ENCODE measurements around the gene ACR. TPM values are rescaled to one million over a fixed set of nuclear protein-coding genes. Genes with fewer than 3 reads are reported as not detected.

ACR gene
- total RNA-seq, 1 experiment from 2014 or later: not detected

DNA sequence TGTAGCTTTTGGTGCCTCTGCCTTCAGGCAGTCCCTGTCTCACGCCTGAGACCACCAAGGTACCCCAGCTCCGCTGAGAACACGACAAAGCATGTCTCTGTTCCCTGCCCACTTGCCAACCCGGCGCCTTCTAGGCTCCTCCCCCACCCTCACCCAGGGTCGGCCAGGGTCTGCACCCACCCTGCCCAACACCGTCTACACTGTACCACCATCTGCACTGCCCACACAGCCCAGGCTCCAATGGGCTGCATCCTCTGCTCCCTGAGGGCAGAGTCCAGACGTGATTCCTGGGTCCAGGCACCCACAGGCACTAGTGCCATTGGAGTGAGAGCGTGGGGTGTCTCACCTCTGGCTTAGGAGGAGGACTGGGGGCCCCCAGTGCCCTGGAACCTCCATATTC is 22.8 kb upstream of the ACR start:
- H3K9me3 ChIP-seq (ENCODE audit: low read depth, low read length, poor library complexity, severe bottlenecking): no peaks in the 10 kb centered on the region
- ChIA-PET POLR2A (ENCODE audit: low non-redundant PET) (no interaction called here), CTCF (interaction anchor here (0.5 kb wide), 1 partner anchor 389 kb away, joined by 3 read pairs; the partner anchor contains the start of gene DENND6B)
- BruUV-seq (replicated peaks): no TSS peak
- no peak for DNase-seq (ENCODE audit: low spot score)
- H3K4me3 ChIP-seq (ENCODE audit: low read depth, low read length, poor library complexity, severe bottlenecking): no peak overlapping the region
- H3K27ac ChIP-seq (ENCODE audit: low read depth, low read length, poor library complexity, severe bottlenecking): no peak overlapping the region
- H3K27me3 ChIP-seq (replicated peaks; ENCODE audit: insufficient read depth, low read depth, low read length, poor library complexity): peaks cover 15% of the 10 kb centered on the region
- TF ChIP-seq CTCF (conservative IDR thresholded peaks at IDR 0.05; ENCODE audit: low read depth, low read length): no peak
- TF ChIP-seq EZH2 (IDR thresholded peaks at IDR 0.05; ENCODE audit: borderline replicate concordance, low read depth, low read length, poor library complexity, severe bottlenecking): no peak
- no peaks in the 10 kb centered on the region for H3K36me3 ChIP-seq (ENCODE audit: insufficient read depth, low read length, poor library complexity, severe bottlenecking)
- no peaks in the 10 kb centered on the region for H3K4me1 ChIP-seq (ENCODE audit: insufficient read depth, low read length, poor library complexity, severe bottlenecking)
- intact Hi-C loops (cut with micrococcal nuclease; ENCODE audit: unreplicated experiment): no loop called here

DNA sequence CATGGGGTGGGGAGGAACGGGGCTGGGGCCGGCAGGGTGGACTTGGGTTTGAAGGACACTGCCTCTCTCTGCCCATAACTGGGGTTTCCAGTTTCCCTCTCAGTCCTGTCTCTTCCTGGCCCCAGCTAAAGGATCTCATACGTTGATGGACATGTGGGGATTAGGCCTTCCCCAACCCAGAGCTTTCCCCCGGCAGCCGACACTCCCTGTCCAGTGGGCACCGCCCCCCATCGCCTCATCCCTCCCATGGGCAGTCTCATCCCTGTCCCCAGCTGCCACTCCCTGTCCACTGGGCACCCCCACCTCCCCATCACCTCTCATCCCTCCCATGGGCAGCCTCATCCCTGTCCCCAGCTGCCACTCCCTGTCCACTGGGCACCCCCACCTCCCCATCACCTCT is 22.2 kb upstream of the ACR start:
- CTCF ChIA-PET: interaction anchor here (0.5 kb wide), 1 partner anchor 389 kb away, joined by 3 read pairs; the partner anchor contains the start of gene DENND6B
- Histone ChIP-seq H3K4me1 (ENCODE audit: insufficient read depth, low read length, poor library complexity, severe bottlenecking) (no peaks in the 10 kb centered on the region), H3K27me3 (replicated peaks; ENCODE audit: insufficient read depth, low read depth, low read length, poor library complexity) (peaks cover 18% of the 10 kb centered on the region), H3K36me3 (ENCODE audit: insufficient read depth, low read length, poor library complexity, severe bottlenecking) (no peaks in the 10 kb centered on the region), H3K27ac (ENCODE audit: low read depth, low read length, poor library complexity, severe bottlenecking) (no peak overlapping the region), H3K4me3 (ENCODE audit: low read depth, low read length, poor library complexity, severe bottlenecking) (no peak overlapping the region), H3K9me3 (ENCODE audit: low read depth, low read length, poor library complexity, severe bottlenecking) (no peaks in the 10 kb centered on the region)
- no peak for DNase-seq (ENCODE audit: low spot score)
- TF ChIP-seq EZH2 (IDR thresholded peaks at IDR 0.05; ENCODE audit: borderline replicate concordance, low read depth, low read length, poor library complexity, severe bottlenecking): no peak
- no peak for TF ChIP-seq CTCF (conservative IDR thresholded peaks at IDR 0.05; ENCODE audit: low read depth, low read length)
- no TSS peak for BruUV-seq (replicated peaks)
- POLR2A ChIA-PET (ENCODE audit: low non-redundant PET): no interaction called here
- intact Hi-C loops (cut with micrococcal nuclease; ENCODE audit: unreplicated experiment): no loop called here

DNA sequence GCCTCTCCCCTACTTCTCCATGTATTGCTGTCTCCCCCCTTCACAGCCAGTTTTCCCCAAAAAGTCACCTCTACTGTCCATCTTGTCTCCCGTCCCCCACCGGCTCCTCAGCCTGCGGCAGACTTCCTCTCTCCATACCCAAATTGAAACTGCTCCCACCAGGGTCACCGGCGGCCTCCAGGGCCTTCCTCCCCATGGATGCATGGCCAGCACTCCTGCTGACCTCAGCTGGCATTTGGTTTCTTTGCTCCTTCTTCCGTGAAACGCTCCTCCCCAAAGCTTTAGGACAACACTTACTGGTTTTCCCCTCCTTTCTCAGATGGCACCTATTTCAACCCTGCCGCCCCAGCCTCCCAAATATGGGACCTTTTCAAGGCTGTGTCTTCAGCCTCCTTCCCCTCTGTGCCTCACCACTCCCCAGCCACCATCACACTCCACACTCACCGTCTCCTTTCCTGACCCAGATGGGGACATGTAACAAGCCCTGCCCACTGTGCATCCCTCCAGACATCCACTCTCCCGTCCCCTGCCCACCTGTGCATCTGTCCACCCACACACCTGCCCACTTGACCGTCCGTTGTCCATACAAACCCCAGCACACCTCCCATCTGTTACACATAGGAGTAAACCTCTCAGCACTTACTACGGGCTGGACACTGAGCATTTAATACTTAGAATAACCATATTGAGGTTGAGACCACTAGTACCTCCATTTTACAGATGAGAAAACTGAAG is 21.5 kb upstream of the ACR start:
- TF ChIP-seq EZH2 (IDR thresholded peaks at IDR 0.05; ENCODE audit: borderline replicate concordance, low read depth, low read length, poor library complexity, severe bottlenecking): no peak
- TF ChIP-seq CTCF (conservative IDR thresholded peaks at IDR 0.05; ENCODE audit: low read depth, low read length): no peak
- Histone ChIP-seq H3K27me3 (replicated peaks; ENCODE audit: insufficient read depth, low read depth, low read length, poor library complexity) (peaks cover 22% of the 10 kb centered on the region), H3K9me3 (ENCODE audit: low read depth, low read length, poor library complexity, severe bottlenecking) (no peaks in the 10 kb centered on the region), H3K36me3 (ENCODE audit: insufficient read depth, low read length, poor library complexity, severe bottlenecking) (no peaks in the 10 kb centered on the region), H3K4me3 (ENCODE audit: low read depth, low read length, poor library complexity, severe bottlenecking) (no peak overlapping the region), H3K4me1 (ENCODE audit: insufficient read depth, low read length, poor library complexity, severe bottlenecking) (no peaks in the 10 kb centered on the region), H3K27ac (ENCODE audit: low read depth, low read length, poor library complexity, severe bottlenecking) (no peak overlapping the region)
- POLR2A ChIA-PET (ENCODE audit: low non-redundant PET): no interaction called here
- no peak for DNase-seq (ENCODE audit: low spot score)
- intact Hi-C loops (cut with micrococcal nuclease; ENCODE audit: unreplicated experiment): no loop called here
- BruUV-seq (replicated peaks): no TSS peak
- CTCF ChIA-PET: no interaction called here
